Upper lobe of right lung (tissue), 1 donor: Measurements from ENCODE around the gene CREB3L1. TPM values are rescaled to one million over a fixed set of nuclear protein-coding genes. Genes with fewer than 3 reads are reported as not detected.

Experiments
- ATAC-seq: fragments of 200-7000 bp; cut with Tn5 transposase; one replicate; pipeline ENCODE4 v1.9.1; 2020; ENCODE audit warnings: mild to moderate bottlenecking, moderate library complexity
- DNase-seq: peaks from one replicate; pipeline ENCODE4 v3.0.0-alpha.2; 2020
- H3K27ac ChIP-seq: fragments of 200-600 bp; one replicate; pipeline ENCODE4 v1.8.0; 2022
- H3K27me3 ChIP-seq: fragments of 200-600 bp; one replicate; pipeline ENCODE4 v1.8.0; 2022; ENCODE audit warnings: mild to moderate bottlenecking
- H3K36me3 ChIP-seq: fragments of 200-600 bp; one replicate; pipeline ENCODE4 v1.8.0; 2022
- H3K4me1 ChIP-seq: fragments of 200-600 bp; one replicate; pipeline ENCODE4 v1.8.0; 2022
- H3K4me3 ChIP-seq: fragments of 200-600 bp; one replicate; pipeline ENCODE4 v1.8.0; 2022; ENCODE audit warnings: mild to moderate bottlenecking
- H3K9me3 ChIP-seq: fragments of 200-600 bp; one replicate; pipeline ENCODE4 v1.8.0; 2022
- CTCF ChIP-seq: fragments of 200-600 bp; IDR thresholded peaks from one replicate; pipeline ENCODE4 v1.8.0; 2022; ENCODE audit warnings: antibody characterized with exemption
- intact Hi-C: fragments of 100-400 bp; cut with DNase I; formaldehyde crosslinking; loops from one replicate; pipeline ENCODE4 v1.11.0; 2022
- total RNA-seq: library from RNA; stranded (reverse); fragmentation: NEBNext Ultra II Directional; extraction: Animal tissue kit (Norgen Biotek cat#: 25700); gene quantifications from one replicate; pipeline ENCODE4 v1.2.1, GENCODE V29; 2021
- donor health status: DM: no; HTN: yes; CAD: no; lungs with severe emphysema.

Gene CREB3L1
- total RNA-seq, 1 donor from 2014 or later, result 47.4 TPM

DNA sequence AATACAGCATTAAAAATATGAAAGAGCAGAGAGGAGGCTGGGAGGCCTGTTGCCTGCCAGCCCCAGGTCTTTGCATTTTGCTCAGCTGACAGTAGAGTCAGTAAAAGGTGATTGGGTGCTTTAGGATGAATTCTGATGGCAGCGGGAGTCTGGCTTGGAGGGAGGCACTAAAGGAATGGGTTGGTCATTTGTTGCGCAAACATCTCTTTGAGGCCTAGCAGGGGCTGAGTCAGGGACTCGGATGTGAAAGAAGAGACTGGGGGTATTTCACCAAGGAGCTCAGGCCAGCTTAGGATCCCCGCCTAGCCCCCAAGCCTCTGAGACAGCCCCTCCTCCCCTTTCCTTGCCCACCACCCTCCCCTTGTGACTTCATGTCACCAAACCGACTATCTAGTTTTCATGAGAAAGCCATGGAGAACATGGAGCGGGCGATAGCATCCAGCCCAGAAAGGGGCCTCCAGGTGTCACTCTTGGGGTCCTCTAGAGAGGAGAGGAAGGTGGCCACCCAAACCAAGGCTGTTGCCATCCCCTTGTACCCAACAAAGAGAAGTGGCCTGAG lies 79.5 kb downstream of the CREB3L1 start:
- peaks cover 4% of the 10 kb centered on the region for H3K36me3 ChIP-seq
- no peak for DNase-seq
- TF ChIP-seq CTCF, result no peak
- peaks cover 35% of the 10 kb centered on the region for H3K4me1 ChIP-seq
- no peaks in the 10 kb centered on the region for H3K27me3 ChIP-seq
- ATAC-seq, result no peak
- H3K9me3 ChIP-seq, result no peaks in the 10 kb centered on the region
- no peak overlapping the region for H3K4me3 ChIP-seq
- intact Hi-C loops, result no loop called here
- no peak overlapping the region for H3K27ac ChIP-seq

DNA sequence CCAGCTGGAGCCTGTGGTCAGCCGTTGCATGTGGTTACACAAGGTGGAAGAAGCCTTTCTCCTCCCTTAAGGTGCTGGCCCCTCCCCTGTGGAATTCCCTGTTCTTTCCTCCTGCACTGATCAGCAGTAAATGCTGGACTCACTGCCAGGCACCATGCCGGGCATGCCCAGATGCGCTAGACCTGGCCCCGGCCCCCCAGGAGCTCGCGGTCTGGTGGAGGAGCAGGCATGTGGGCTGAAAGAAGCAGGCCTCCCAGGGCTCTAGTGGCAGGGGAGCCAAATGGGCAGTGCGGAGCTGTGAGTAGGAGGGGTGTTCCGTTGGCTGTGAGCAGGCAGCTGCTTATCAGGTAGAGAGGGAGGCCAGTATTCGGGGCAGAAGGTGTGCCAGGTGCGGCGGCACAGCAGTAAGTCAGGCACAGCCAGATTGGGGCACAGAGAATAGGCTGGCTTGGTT lies 80.0 kb downstream of the CREB3L1 start:
- Histone ChIP-seq H3K27ac (no peak overlapping the region), H3K27me3 (no peaks in the 10 kb centered on the region), H3K4me3 (no peak overlapping the region), H3K4me1 (peaks cover 35% of the 10 kb centered on the region), H3K9me3 (no peaks in the 10 kb centered on the region), H3K36me3 (peaks cover 4% of the 10 kb centered on the region)
- DNase-seq (no peak), ATAC-seq (peak; percentile 15)
- intact Hi-C loops, result no loop called here
- TF ChIP-seq CTCF, result no peak

GRCh38 chr11:46359953-46360352 lies 82.5 kb downstream of the CREB3L1 start:
- Histone ChIP-seq H3K4me1 (peaks cover 47% of the 10 kb centered on the region), H3K4me3 (no peak overlapping the region), H3K27me3 (no peaks in the 10 kb centered on the region), H3K36me3 (peaks cover 4% of the 10 kb centered on the region), H3K27ac (no peak overlapping the region), H3K9me3 (no peaks in the 10 kb centered on the region)
- intact Hi-C loops, result no loop called here
- no peak for TF ChIP-seq CTCF
- no peak for DNase-seq
- no peak for ATAC-seq

- TF ChIP-seq CTCF, result no peak
- Histone ChIP-seq H3K4me3 (peak overlapping the region; percentile 36), H3K4me1 (peaks cover 47% of the 10 kb centered on the region), H3K27me3 (no peaks in the 10 kb centered on the region), H3K36me3 (peaks cover 4% of the 10 kb centered on the region), H3K27ac (peak overlapping the region; percentile 86), H3K9me3 (no peaks in the 10 kb centered on the region)
- no peak for DNase-seq
- ATAC-seq, result peak; percentile 15
- intact Hi-C loops, result no loop called here
These were observed 83.4 kb downstream of the CREB3L1 start for GRCh38 chr11:46360878-46361277.

GRCh38 chr11:46361283-46362155 lies 84.1 kb downstream of the CREB3L1 start:
- H3K4me1 ChIP-seq, result peaks cover 47% of the 10 kb centered on the region
- no peaks in the 10 kb centered on the region for H3K27me3 ChIP-seq
- H3K4me3 ChIP-seq, result peak overlapping the region; percentile 36
- intact Hi-C loops, result no loop called here
- H3K9me3 ChIP-seq, result no peaks in the 10 kb centered on the region
- peak overlapping the region; percentile 86 for H3K27ac ChIP-seq
- no peak for TF ChIP-seq CTCF
- no peaks in the 10 kb centered on the region for H3K36me3 ChIP-seq
- peak; percentile 88 for DNase-seq
- ATAC-seq, result peak; percentile 79
